HepG2 (cell line): ENCODE data around the gene TMEM258. TPM values are rescaled to one million over a fixed set of nuclear protein-coding genes. Genes with fewer than 3 reads are reported as not detected.

Experiments
- AHR ChIP-seq: IDR thresholded peaks from 2 replicates; pipeline ENCODE4 v1.6.1; 2018; ENCODE audit warnings: missing genetic modification reagents, missing compliant biosample characterization
- KDM1A ChIP-seq: IDR thresholded peaks from 2 replicates; pipeline ENCODE4 v1.6.1; 2016; ENCODE audit warnings: missing compliant biosample characterization
- KDM5B ChIP-seq: sonication (generic); formaldehyde crosslinking; IDR thresholded peaks from 2 replicates; pipeline ENCODE4 v1.4.0; 2020; ENCODE audit warnings: missing genetic modification reagents, mild to moderate bottlenecking, borderline replicate concordance
- NR2C2 ChIP-seq: sonication (generic); formaldehyde crosslinking; IDR thresholded peaks from 2 replicates; pipeline ENCODE4 v1.4.0; 2020; ENCODE audit warnings: missing genetic modification reagents, mild to moderate bottlenecking, moderate library complexity, borderline replicate concordance
- PRPF4 ChIP-seq: fragments of 200-400 bp; formaldehyde crosslinking; IDR thresholded peaks from 2 replicates; pipeline ENCODE4 v1.6.1; 2016; ENCODE audit warnings: low read length, low read depth; ENCODE audit not compliant: poor library complexity, severe bottlenecking
- SNRNP70 ChIP-seq: fragments of 200-400 bp; formaldehyde crosslinking; IDR thresholded peaks from 2 replicates; pipeline ENCODE4 v1.6.1; 2017; ENCODE audit warnings: mild to moderate bottlenecking, low read depth, low read length, moderate library complexity
- SRF ChIP-seq: IDR thresholded peaks from 2 replicates; pipeline ENCODE4 v1.6.1; 2011; ENCODE audit warnings: mild to moderate bottlenecking, low read depth, low read length, moderate library complexity
- TBL1XR1 ChIP-seq: fragments of 150-350 bp; IDR thresholded peaks from 2 replicates; pipeline ENCODE4 v1.6.1; 2014; ENCODE audit warnings: borderline replicate concordance, low read length; ENCODE audit not compliant: partially characterized antibody
- ZC3H13 ChIP-seq: sonication (generic); formaldehyde crosslinking; IDR thresholded peaks from 2 replicates; pipeline ENCODE4 v1.8.1; 2023; ENCODE audit warnings: mild to moderate bottlenecking, missing genetic modification reagents, moderate library complexity
- ZFP1 ChIP-seq: IDR thresholded peaks from 2 replicates; pipeline ENCODE4 v1.6.1; 2016
- ZFP82 ChIP-seq: sonication (generic); formaldehyde crosslinking; IDR thresholded peaks from 2 replicates; pipeline ENCODE4 v1.5.1; 2020; ENCODE audit warnings: mild to moderate bottlenecking, missing genetic modification reagents, borderline replicate concordance
- ZNF383 ChIP-seq: sonication (generic); formaldehyde crosslinking; IDR thresholded peaks from 2 replicates; pipeline ENCODE4 v1.4.0; 2020; ENCODE audit warnings: missing genetic modification reagents, mild to moderate bottlenecking, borderline replicate concordance
- ZNF431 ChIP-seq: sonication (generic); formaldehyde crosslinking; IDR thresholded peaks from 2 replicates; pipeline ENCODE4 v1.9.0; 2022; ENCODE audit warnings: missing genetic modification reagents, low read depth, mild to moderate bottlenecking, borderline replicate concordance
- polyA plus RNA-seq, 8 experiments: library from polyadenylated mRNA; depleted of rRNA in 3 of 8; stranded (reverse) in 7 of 8; unstranded in 1 of 8; fragments of >200 nt; fragmentation: Illumina TruSeq in 4 of 8; extraction: Trizol in 4 of 8; gene quantifications; 2 replicates each; pipeline versions ENCODE4 v1.2.1 to v1.2.3, GENCODE V29; 2011 to 2016; ENCODE audit warnings: low read depth in 4 of 8, missing spikeins in 1 of 8, mixed read lengths in 1 of 8; ENCODE audit not compliant: insufficient read depth in 1 of 8
- total RNA-seq, 5 experiments: library from RNA; depleted of rRNA; stranded (reverse); fragments of >200 nt; fragmentation: Illumina TruSeq; extraction: Trizol; gene quantifications; 2 replicates each; pipeline ENCODE4 v1.2.3, GENCODE V29; 2016; ENCODE audit warnings: low read depth in 1 of 5
- TF ChIP-seq, protein P1 (sequence below): sonication (generic); formaldehyde crosslinking; IDR thresholded peaks from 2 replicates; pipeline ENCODE4 v1.5.1; 2020; ENCODE audit warnings: mild to moderate bottlenecking, moderate library complexity, missing genetic modification reagents
- TF ChIP-seq, protein P2 (sequence below): sonication (generic); formaldehyde crosslinking; IDR thresholded peaks from 2 replicates; pipeline ENCODE4 v1.8.1; 2023; ENCODE audit warnings: missing genetic modification reagents, inconsistent platforms, borderline replicate concordance
- TF ChIP-seq, protein P3 (sequence below): sonication (generic); formaldehyde crosslinking; IDR thresholded peaks from 2 replicates; pipeline ENCODE4 v1.5.1; 2020; ENCODE audit warnings: missing genetic modification reagents, mild to moderate bottlenecking, borderline replicate concordance
- TF ChIP-seq, protein P4 (sequence below): sonication (generic); formaldehyde crosslinking; IDR thresholded peaks from 2 replicates; pipeline ENCODE4 v1.4.0; 2020; ENCODE audit warnings: mild to moderate bottlenecking, low read depth, missing genetic modification reagents
- TF ChIP-seq, protein P5 (sequence below): sonication (generic); formaldehyde crosslinking; conservative IDR thresholded peaks from 2 replicates; pipeline ENCODE4 v1.4.0; 2020; ENCODE audit warnings: mild to moderate bottlenecking, missing genetic modification reagents, moderate library complexity

Gene TMEM258
- total and polyA plus RNA-seq, 2 of the 13 experiments (the other 11 are each of a cell fraction or from before 2014, with no cell fraction given) = 175 to 424 TPM

DNA sequence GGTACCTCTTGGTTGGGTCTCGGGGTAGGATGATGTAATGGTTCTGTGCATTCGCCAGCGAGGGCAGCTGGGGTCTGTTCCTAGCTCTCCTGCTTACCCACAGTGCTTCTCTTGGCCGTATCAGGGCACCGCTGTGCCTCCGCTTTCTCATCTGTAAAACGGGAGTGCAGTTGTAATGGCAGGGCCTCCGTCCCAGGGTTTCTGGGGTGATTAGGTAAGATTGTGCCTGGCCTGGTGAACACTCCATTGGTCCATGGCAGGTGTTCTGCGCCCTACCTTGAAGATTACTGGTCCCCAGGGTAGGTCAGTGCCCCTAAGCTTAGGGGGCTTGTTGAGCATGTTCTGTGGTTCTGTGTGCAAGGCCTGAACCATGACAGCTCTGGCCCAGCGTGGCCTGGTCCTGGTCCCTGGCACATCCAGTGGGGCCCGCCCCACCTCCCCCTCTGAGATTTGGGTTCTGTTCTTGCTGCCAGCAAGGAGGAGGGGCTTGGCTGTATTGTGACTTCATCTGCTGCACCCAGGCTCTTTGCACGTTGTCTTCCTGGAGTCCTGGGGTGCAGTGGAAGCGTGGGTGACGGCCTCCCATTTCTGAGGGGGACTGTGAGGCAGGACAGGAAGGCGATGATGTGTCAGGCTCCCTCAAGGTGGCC is 35.1 kb downstream of the TMEM258 start (continued):
- TF ChIP-seq, protein P1, sequence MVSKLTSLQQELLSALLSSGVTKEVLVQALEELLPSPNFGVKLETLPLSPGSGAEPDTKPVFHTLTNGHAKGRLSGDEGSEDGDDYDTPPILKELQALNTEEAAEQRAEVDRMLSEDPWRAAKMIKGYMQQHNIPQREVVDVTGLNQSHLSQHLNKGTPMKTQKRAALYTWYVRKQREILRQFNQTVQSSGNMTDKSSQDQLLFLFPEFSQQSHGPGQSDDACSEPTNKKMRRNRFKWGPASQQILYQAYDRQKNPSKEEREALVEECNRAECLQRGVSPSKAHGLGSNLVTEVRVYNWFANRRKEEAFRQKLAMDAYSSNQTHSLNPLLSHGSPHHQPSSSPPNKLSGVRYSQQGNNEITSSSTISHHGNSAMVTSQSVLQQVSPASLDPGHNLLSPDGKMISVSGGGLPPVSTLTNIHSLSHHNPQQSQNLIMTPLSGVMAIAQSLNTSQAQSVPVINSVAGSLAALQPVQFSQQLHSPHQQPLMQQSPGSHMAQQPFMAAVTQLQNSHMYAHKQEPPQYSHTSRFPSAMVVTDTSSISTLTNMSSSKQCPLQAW (CRISPR knock-in tag) = no peak
- TF ChIP-seq, protein P2, sequence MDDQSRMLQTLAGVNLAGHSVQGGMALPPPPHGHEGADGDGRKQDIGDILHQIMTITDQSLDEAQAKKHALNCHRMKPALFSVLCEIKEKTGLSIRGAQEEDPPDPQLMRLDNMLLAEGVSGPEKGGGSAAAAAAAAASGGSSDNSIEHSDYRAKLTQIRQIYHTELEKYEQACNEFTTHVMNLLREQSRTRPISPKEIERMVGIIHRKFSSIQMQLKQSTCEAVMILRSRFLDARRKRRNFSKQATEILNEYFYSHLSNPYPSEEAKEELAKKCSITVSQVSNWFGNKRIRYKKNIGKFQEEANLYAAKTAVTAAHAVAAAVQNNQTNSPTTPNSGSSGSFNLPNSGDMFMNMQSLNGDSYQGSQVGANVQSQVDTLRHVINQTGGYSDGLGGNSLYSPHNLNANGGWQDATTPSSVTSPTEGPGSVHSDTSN = no peak
- TF ChIP-seq KDM5B (CRISPR knock-in tag) = no peak; the same call in 1 of the 2 replicates
- no peak for TF ChIP-seq TBL1XR1
- no peak for TF ChIP-seq ZFP82
- TF ChIP-seq ZFP1 (CRISPR knock-in tag) = no peak
- TF ChIP-seq, protein P3, sequence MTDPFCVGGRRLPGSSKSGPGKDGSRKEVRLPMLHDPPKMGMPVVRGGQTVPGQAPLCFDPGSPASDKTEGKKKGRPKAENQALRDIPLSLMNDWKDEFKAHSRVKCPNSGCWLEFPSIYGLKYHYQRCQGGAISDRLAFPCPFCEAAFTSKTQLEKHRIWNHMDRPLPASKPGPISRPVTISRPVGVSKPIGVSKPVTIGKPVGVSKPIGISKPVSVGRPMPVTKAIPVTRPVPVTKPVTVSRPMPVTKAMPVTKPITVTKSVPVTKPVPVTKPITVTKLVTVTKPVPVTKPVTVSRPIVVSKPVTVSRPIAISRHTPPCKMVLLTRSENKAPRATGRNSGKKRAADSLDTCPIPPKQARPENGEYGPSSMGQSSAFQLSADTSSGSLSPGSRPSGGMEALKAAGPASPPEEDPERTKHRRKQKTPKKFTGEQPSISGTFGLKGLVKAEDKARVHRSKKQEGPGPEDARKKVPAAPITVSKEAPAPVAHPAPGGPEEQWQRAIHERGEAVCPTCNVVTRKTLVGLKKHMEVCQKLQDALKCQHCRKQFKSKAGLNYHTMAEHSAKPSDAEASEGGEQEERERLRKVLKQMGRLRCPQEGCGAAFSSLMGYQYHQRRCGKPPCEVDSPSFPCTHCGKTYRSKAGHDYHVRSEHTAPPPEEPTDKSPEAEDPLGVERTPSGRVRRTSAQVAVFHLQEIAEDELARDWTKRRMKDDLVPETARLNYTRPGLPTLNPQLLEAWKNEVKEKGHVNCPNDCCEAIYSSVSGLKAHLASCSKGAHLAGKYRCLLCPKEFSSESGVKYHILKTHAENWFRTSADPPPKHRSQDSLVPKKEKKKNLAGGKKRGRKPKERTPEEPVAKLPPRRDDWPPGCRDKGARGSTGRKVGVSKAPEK = no peak
- no peak for TF ChIP-seq SRF
- TF ChIP-seq ZNF431 = no peak
- no peak for TF ChIP-seq ZNF383 (CRISPR knock-in tag)
- TF ChIP-seq KDM1A (CRISPR knock-in tag) = 0 out of 2 replicates have a peak, but pooled peaks have one; percentile 66
- TF ChIP-seq, protein P4, sequence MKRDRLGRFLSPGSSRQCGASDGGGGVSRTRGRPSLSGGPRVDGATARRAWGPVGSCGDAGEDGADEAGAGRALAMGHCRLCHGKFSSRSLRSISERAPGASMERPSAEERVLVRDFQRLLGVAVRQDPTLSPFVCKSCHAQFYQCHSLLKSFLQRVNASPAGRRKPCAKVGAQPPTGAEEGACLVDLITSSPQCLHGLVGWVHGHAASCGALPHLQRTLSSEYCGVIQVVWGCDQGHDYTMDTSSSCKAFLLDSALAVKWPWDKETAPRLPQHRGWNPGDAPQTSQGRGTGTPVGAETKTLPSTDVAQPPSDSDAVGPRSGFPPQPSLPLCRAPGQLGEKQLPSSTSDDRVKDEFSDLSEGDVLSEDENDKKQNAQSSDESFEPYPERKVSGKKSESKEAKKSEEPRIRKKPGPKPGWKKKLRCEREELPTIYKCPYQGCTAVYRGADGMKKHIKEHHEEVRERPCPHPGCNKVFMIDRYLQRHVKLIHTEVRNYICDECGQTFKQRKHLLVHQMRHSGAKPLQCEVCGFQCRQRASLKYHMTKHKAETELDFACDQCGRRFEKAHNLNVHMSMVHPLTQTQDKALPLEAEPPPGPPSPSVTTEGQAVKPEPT = no peak
- no peak for TF ChIP-seq NR2C2 (CRISPR knock-in tag)
- TF ChIP-seq AHR (CRISPR knock-in tag) = no peak
- TF ChIP-seq PRPF4 = no peak
- no peak for TF ChIP-seq SNRNP70
- TF ChIP-seq ZC3H13 (CRISPR knock-in tag) = peak; percentile 67; the same call in 1 of the 2 replicates
- TF ChIP-seq, protein P5, sequence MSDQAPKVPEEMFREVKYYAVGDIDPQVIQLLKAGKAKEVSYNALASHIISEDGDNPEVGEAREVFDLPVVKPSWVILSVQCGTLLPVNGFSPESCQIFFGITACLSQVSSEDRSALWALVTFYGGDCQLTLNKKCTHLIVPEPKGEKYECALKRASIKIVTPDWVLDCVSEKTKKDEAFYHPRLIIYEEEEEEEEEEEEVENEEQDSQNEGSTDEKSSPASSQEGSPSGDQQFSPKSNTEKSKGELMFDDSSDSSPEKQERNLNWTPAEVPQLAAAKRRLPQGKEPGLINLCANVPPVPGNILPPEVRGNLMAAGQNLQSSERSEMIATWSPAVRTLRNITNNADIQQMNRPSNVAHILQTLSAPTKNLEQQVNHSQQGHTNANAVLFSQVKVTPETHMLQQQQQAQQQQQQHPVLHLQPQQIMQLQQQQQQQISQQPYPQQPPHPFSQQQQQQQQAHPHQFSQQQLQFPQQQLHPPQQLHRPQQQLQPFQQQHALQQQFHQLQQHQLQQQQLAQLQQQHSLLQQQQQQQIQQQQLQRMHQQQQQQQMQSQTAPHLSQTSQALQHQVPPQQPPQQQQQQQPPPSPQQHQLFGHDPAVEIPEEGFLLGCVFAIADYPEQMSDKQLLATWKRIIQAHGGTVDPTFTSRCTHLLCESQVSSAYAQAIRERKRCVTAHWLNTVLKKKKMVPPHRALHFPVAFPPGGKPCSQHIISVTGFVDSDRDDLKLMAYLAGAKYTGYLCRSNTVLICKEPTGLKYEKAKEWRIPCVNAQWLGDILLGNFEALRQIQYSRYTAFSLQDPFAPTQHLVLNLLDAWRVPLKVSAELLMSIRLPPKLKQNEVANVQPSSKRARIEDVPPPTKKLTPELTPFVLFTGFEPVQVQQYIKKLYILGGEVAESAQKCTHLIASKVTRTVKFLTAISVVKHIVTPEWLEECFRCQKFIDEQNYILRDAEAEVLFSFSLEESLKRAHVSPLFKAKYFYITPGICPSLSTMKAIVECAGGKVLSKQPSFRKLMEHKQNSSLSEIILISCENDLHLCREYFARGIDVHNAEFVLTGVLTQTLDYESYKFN = no peak
